Measurements from ENCODE around the gene TMOD1. TPM values are rescaled to one million over a fixed set of nuclear protein-coding genes. Genes with fewer than 3 reads are reported as not detected.

TMOD1 gene
- total and polyA plus RNA-seq, 2 of the 8 experiments (the other 6 are each of a cell fraction or from before 2014, with no cell fraction given) = 0.17 to 0.88 TPM

GRCh38 chr9:97501972-97502221 is 431 bp downstream of the TMOD1 start:
- no peak overlapping the region for H3K23ac ChIP-seq (ENCODE audit: insufficient read length)
- no peak overlapping the region for H2BK5ac ChIP-seq (ENCODE audit: low read depth, low read length)
- no peak overlapping the region for H2BK15ac ChIP-seq (ENCODE audit: low read length)
- no peaks in the 10 kb centered on the region for H3K36me3 ChIP-seq (ENCODE audit: control insufficient read depth in 2 of 4, insufficient read depth in 4 of 4, low read length in 3 of 4)
- no peaks in the 10 kb centered on the region for H3K79me2 ChIP-seq (ENCODE audit: control insufficient read depth in 1 of 2, insufficient read depth in 2 of 2, low read length in 2 of 2)
- H3K27me3 ChIP-seq (replicated peaks in 1 of 4; ENCODE audit: control insufficient read depth in 3 of 4, extremely low read depth in 1 of 4, insufficient read depth in 3 of 4, low read length in 3 of 4) = peaks cover 39 to 60% (median 50%) of the 10 kb centered on the region in 4 experiments
- H2BK20ac ChIP-seq (ENCODE audit: low read length) = no peak overlapping the region
- no peak overlapping the region for H2BK12ac ChIP-seq (ENCODE audit: low read depth, low read length)
- no peak overlapping the region for H3K14ac ChIP-seq (ENCODE audit: insufficient read length)
- H3K27ac ChIP-seq (ENCODE audit: low read depth, low read length) = no peak overlapping the region
- H3K4me3 ChIP-seq (ENCODE audit: extremely low read depth in 1 of 4, insufficient read depth in 2 of 4, low read depth in 3 of 4, low read length in 4 of 4) = peak overlapping the region; percentile 38 to 69 (median 57)
- H4K8ac ChIP-seq (ENCODE audit: extremely low read depth, insufficient read depth, low read length) = no peak overlapping the region
- H3K4ac ChIP-seq (replicated peaks; ENCODE audit: insufficient read length, low read depth, low read length) = no peak overlapping the region
- H4K91ac ChIP-seq (replicated peaks; ENCODE audit: insufficient read length, low read length) = no peak overlapping the region
- no peak overlapping the region for H3K9ac ChIP-seq (replicated peaks in 1 of 4; ENCODE audit: extremely low read depth in 1 of 4, low read depth in 3 of 4, low read length in 3 of 4)
- H3K4me1 ChIP-seq (replicated peaks in 1 of 4; ENCODE audit: control insufficient read depth in 3 of 4, insufficient read depth in 4 of 4, low read length in 3 of 4) = peaks cover 0 to 6% (median 5%) of the 10 kb centered on the region in 4 experiments; a peak in 5 of 7 replicates
- ChIA-PET CTCF (ENCODE audit: partially characterized antibody) (interaction anchor here (1.0 to 6.0 kb wide), 14 partner anchors 9 to 96 kb away, joined by 3 to 53 read pairs (median 10); no protein-coding TSS in a partner anchor), POLR2A (ENCODE audit: partially characterized antibody) (interaction anchor here (1.0 to 2.0 kb wide), 4 partner anchors 26 to 92 kb away, joined by 3 to 6 read pairs (median 4); no protein-coding TSS in a partner anchor)
- H4K20me1 ChIP-seq (replicated peaks in 1 of 2; ENCODE audit: control insufficient read depth in 1 of 2, insufficient read depth in 2 of 2, low read length in 2 of 2) = no peaks in the 10 kb centered on the region
- H3K56ac ChIP-seq (replicated peaks; ENCODE audit: insufficient read length, low read depth, low read length) = no peak overlapping the region
- H4K5ac ChIP-seq (ENCODE audit: insufficient read length, low read depth, low read length) = no peak overlapping the region
- no peak overlapping the region for H2BK120ac ChIP-seq (replicated peaks; ENCODE audit: low read depth, low read length)
- DNase-seq (ENCODE audit: low read depth in 1 of 2, low spot score in 2 of 2) (no peak), FAIRE-seq (no peak)
- H3K9me3 ChIP-seq (ENCODE audit: insufficient read depth in 2 of 2, low read depth in 1 of 2, low read length in 1 of 2) = peaks cover 0 to 10% of the 10 kb centered on the region in 2 experiments; a peak in 1 of 4 replicates
- TF ChIP-seq SIX5 (IDR thresholded peaks at IDR 0.05; ENCODE audit: low read depth, low read length) = no peak
- TF ChIP-seq YY1 (IDR thresholded peaks at IDR 0.05; ENCODE audit: low read depth, low read length) = no peak
- TF ChIP-seq HDAC2 (IDR thresholded peaks at IDR 0.05; ENCODE audit: borderline replicate concordance in 1 of 2, low read depth in 2 of 2, low read length in 2 of 2) = no peak
- no peak for TF ChIP-seq TAF7 (optimal IDR thresholded peaks at IDR 0.05; ENCODE audit: borderline replicate concordance, low read depth, low read length)
- no peak for TF ChIP-seq CEBPB (IDR thresholded peaks at IDR 0.05; ENCODE audit: low read depth, low read length)
- no peak for TF ChIP-seq CBX8 (IDR thresholded peaks at IDR 0.05; ENCODE audit: borderline replicate concordance, low read depth, low read length)
- no peak for TF ChIP-seq SRF (IDR thresholded peaks at IDR 0.05; ENCODE audit: low read depth, low read length)
- no peak for TF ChIP-seq RNF2 (IDR thresholded peaks at IDR 0.05; ENCODE audit: borderline replicate concordance, low read depth, low read length, missing control alignments, poor library complexity, severe bottlenecking)
- TF ChIP-seq CBX5 (IDR thresholded peaks at IDR 0.05; ENCODE audit: low read depth, low read length) = no peak
- peaks cover 15% of the 10 kb centered on the region for H3K23me2 ChIP-seq (ENCODE audit: low read depth, low read length)
- H2AK5ac ChIP-seq (ENCODE audit: low read depth, low read length) = no peak overlapping the region
- peak overlapping the region; percentile 93 to 98 for H3K4me2 ChIP-seq (ENCODE audit: insufficient read depth in 1 of 2, low read depth in 2 of 2, low read length in 2 of 2)
- WGBS, 2 experiments (ENCODE audit: extremely low coverage in 1 of 2, insufficient coverage in 1 of 2, insufficient read length in 1 of 2, insufficient replicate concordance in 2 of 2, low coverage in 1 of 2, low lambda C conversion rate in 2 of 2, missing lambda C conversion rate in 1 of 2) = 4% methylated on average over 30 of the region's 30 CpGs; no CpG with 5 or more reads in 1 of the 2 experiments
- no peak overlapping the region for H3K18ac ChIP-seq (ENCODE audit: extremely low read depth, low read length)
- no peaks in the 10 kb centered on the region for H3K79me1 ChIP-seq (ENCODE audit: low read depth, low read length)
- H2AFZ ChIP-seq (ENCODE audit: low read length) = no peak overlapping the region

Data from H1 (cell line).